H1 (cell line): ENCODE data around the gene RARA. TPM values are rescaled to one million over a fixed set of nuclear protein-coding genes. Genes with fewer than 3 reads are reported as not detected.

ENCODE experiments used
- CTCF ChIA-PET: fragments of 300-600 bp; sonication (Branson Sonifier 250); formaldehyde crosslinking; loops from one replicate; lab custom pipeline; 2021; ENCODE audit not compliant: partially characterized antibody; lab: Charles Lee
- POLR2A ChIA-PET: fragments of 300-600 bp; sonication (Branson Sonifier 250); formaldehyde crosslinking; loops from one replicate; lab custom pipeline; 2021; ENCODE audit warnings: inconsistent platforms; ENCODE audit not compliant: partially characterized antibody; lab: Charles Lee
- DNase-seq, 2 experiments: peaks; one replicate each; pipeline versions ENCODE4 v3.0.0 to v3.0.0-alpha.2; 2010 to 2022; ENCODE audit warnings: low spot score in 2 of 2, low read depth in 1 of 2, mixed read lengths in 1 of 2
- FAIRE-seq: peaks from 2 replicates; lab custom pipeline; 2011; peaks lifted over from hg19 to GRCh38; lab: Jason Lieb, UNC
- H2AFZ ChIP-seq: 2 replicates; pipeline ENCODE4 v1.8.1; 2012; ENCODE audit warnings: low read length, inconsistent platforms
- H2AK5ac ChIP-seq: 2 replicates; pipeline ENCODE4 v1.6.1; 2013; ENCODE audit warnings: low read depth, low read length
- H2BK120ac ChIP-seq: replicated peaks from 2 replicates; pipeline ENCODE3; 2013; ENCODE audit warnings: low read depth, low read length, inconsistent platforms
- H2BK12ac ChIP-seq: 2 replicates; pipeline ENCODE4 v1.6.1; 2013; ENCODE audit warnings: low read depth, low read length
- H2BK15ac ChIP-seq: 2 replicates; pipeline ENCODE4 v1.6.1; 2013; ENCODE audit warnings: low read length
- H2BK20ac ChIP-seq: 2 replicates; pipeline ENCODE4 v1.6.1; 2013; ENCODE audit warnings: low read length
- H2BK5ac ChIP-seq: 2 replicates; pipeline ENCODE4 v1.6.1; 2013; ENCODE audit warnings: low read depth, low read length
- H3K14ac ChIP-seq: 2 replicates; pipeline ENCODE4 v1.6.1; 2013; ENCODE audit warnings: inconsistent platforms; ENCODE audit not compliant: insufficient read length
- H3K18ac ChIP-seq: 2 replicates; pipeline ENCODE4 v1.6.1; 2013; ENCODE audit warnings: low read length; ENCODE audit errors: extremely low read depth
- H3K23ac ChIP-seq: 2 replicates; pipeline ENCODE4 v1.6.1; 2013; ENCODE audit warnings: inconsistent platforms; ENCODE audit not compliant: insufficient read length
- H3K23me2 ChIP-seq: 2 replicates; pipeline ENCODE4 v1.6.1; 2013; ENCODE audit warnings: low read depth, low read length
- H3K27ac ChIP-seq: 2 replicates; pipeline ENCODE4 v1.6.1; 2011; ENCODE audit warnings: low read depth, low read length, inconsistent platforms
- H3K27me3 ChIP-seq, 4 experiments: replicated peaks in 1 of 4; 1 replicate in 1 of 4; 2 replicates in 3 of 4; pipeline versions ENCODE4 v1.6.1 to v1.8.1; 2011 to 2013; ENCODE audit warnings: low read length in 3 of 4, mild to moderate bottlenecking in 3 of 4, inconsistent platforms in 2 of 4, mixed read lengths in 2 of 4, moderate library complexity in 1 of 4; ENCODE audit not compliant: control insufficient read depth in 3 of 4, insufficient read depth in 3 of 4; ENCODE audit errors: extremely low read depth in 1 of 4
- H3K36me3 ChIP-seq, 4 experiments: 2 replicates each; pipeline versions ENCODE4 v1.6.1 to v1.8.1; 2011 to 2013; ENCODE audit warnings: mild to moderate bottlenecking in 4 of 4, low read length in 3 of 4, moderate library complexity in 2 of 4, control low read depth in 1 of 4, inconsistent platforms in 1 of 4; ENCODE audit not compliant: insufficient read depth in 4 of 4, control insufficient read depth in 2 of 4
- H3K4ac ChIP-seq: replicated peaks from 2 replicates; pipeline ENCODE3; 2013; ENCODE audit warnings: low read length, low read depth, mixed read lengths, inconsistent platforms; ENCODE audit not compliant: insufficient read length
- H3K4me1 ChIP-seq, 4 experiments: replicated peaks in 1 of 4; 1 replicate in 1 of 4; 2 replicates in 3 of 4; pipeline versions ENCODE4 v1.6.1 to v1.8.1; 2011 to 2013; ENCODE audit warnings: low read length in 3 of 4, inconsistent platforms in 2 of 4, mixed read lengths in 1 of 4; ENCODE audit not compliant: insufficient read depth in 4 of 4, control insufficient read depth in 3 of 4
- H3K4me2 ChIP-seq, 2 experiments: 2 replicates each; pipeline versions ENCODE4 v1.6.1 to v1.8.1; 2011 to 2013; ENCODE audit warnings: low read depth in 2 of 2, low read length in 2 of 2, control low read depth in 1 of 2, inconsistent platforms in 1 of 2, mild to moderate bottlenecking in 1 of 2; ENCODE audit not compliant: insufficient read depth in 1 of 2
- H3K4me3 ChIP-seq, 4 experiments: fragments of 200-600, 300-600 bp in 1 of 4; sonication (generic), shearing (Covaris generic), sonication (Bioruptor Twin) in 1 of 4; 2 replicates each; pipeline versions ENCODE4 v1.5.1 to v1.8.1; 2011 to 2016; ENCODE audit warnings: low read length in 4 of 4, low read depth in 3 of 4, control low read depth in 2 of 4, inconsistent platforms in 2 of 4, mild to moderate bottlenecking in 2 of 4, mixed read lengths in 1 of 4, moderate library complexity in 1 of 4; ENCODE audit not compliant: insufficient read depth in 2 of 4; ENCODE audit errors: extremely low read depth in 1 of 4
- H3K56ac ChIP-seq: replicated peaks from 2 replicates; pipeline ENCODE3; 2013; ENCODE audit warnings: low read depth, mild to moderate bottlenecking, mixed read lengths, low read length, inconsistent platforms; ENCODE audit not compliant: insufficient read length
- H3K79me1 ChIP-seq: 2 replicates; pipeline ENCODE4 v1.6.1; 2013; ENCODE audit warnings: low read depth, low read length, control low read depth
- H3K79me2 ChIP-seq, 2 experiments: 2 replicates each; pipeline versions ENCODE4 v1.6.1 to v1.8.1; 2012 to 2013; ENCODE audit warnings: low read length in 2 of 2, mild to moderate bottlenecking in 2 of 2, inconsistent platforms in 1 of 2; ENCODE audit not compliant: insufficient read depth in 2 of 2, control insufficient read depth in 1 of 2
- H3K9ac ChIP-seq, 4 experiments: replicated peaks in 1 of 4; 1 replicate in 1 of 4; 2 replicates in 3 of 4; pipeline versions ENCODE4 v1.6.1 to v1.8.1; 2011 to 2013; ENCODE audit warnings: low read depth in 3 of 4, low read length in 3 of 4, control low read depth in 2 of 4, mild to moderate bottlenecking in 2 of 4, moderate library complexity in 2 of 4, inconsistent platforms in 1 of 4; ENCODE audit errors: extremely low read depth in 1 of 4
- H3K9me3 ChIP-seq, 2 experiments: 2 replicates each; pipeline versions ENCODE4 v1.6.1 to v1.8.1; 2012 to 2013; ENCODE audit warnings: mild to moderate bottlenecking in 2 of 2, moderate library complexity in 2 of 2, control low read depth in 1 of 2, inconsistent platforms in 1 of 2, low read depth in 1 of 2, low read length in 1 of 2, mixed read lengths in 1 of 2; ENCODE audit not compliant: insufficient read depth in 2 of 2
- H4K20me1 ChIP-seq, 2 experiments: replicated peaks in 1 of 2; 2 replicates each; pipeline versions ENCODE3 to v1.8.1; 2011 to 2013; ENCODE audit warnings: inconsistent platforms in 2 of 2, low read length in 2 of 2, mild to moderate bottlenecking in 1 of 2; ENCODE audit not compliant: insufficient read depth in 2 of 2, control insufficient read depth in 1 of 2
- H4K5ac ChIP-seq: 2 replicates; pipeline ENCODE4 v1.6.1; 2013; ENCODE audit warnings: low read length, low read depth, mixed read lengths, inconsistent platforms; ENCODE audit not compliant: insufficient read length
- H4K8ac ChIP-seq: 2 replicates; pipeline ENCODE4 v1.8.0; 2013; ENCODE audit warnings: mild to moderate bottlenecking, moderate library complexity, low read length, inconsistent platforms; ENCODE audit not compliant: insufficient read depth; ENCODE audit errors: extremely low read depth
- H4K91ac ChIP-seq: replicated peaks from 2 replicates; pipeline ENCODE3; 2013; ENCODE audit warnings: low read length, mixed read lengths, inconsistent platforms; ENCODE audit not compliant: insufficient read length
- CTCF ChIP-seq, 3 experiments: IDR thresholded peaks; 1 replicate in 2 of 3; 2 replicates in 1 of 3; pipeline versions ENCODE4 v1.5.1 to v1.6.1; 2011; ENCODE audit warnings: low read length in 3 of 3, mild to moderate bottlenecking in 3 of 3, inconsistent platforms in 2 of 3, low read depth in 1 of 3, moderate library complexity in 1 of 3; ENCODE audit not compliant: insufficient read depth in 1 of 3; ENCODE audit errors: control extremely low read depth in 1 of 3
- EGR1 ChIP-seq: IDR thresholded peaks from 2 replicates; pipeline ENCODE4 v1.6.1; 2011; ENCODE audit warnings: low read depth, low read length, borderline replicate concordance
- POLR2A ChIP-seq, 2 experiments: IDR thresholded peaks; 1 replicate in 1 of 2; 2 replicates in 1 of 2; pipeline ENCODE4 v1.6.1; 2011; ENCODE audit warnings: low read depth in 2 of 2, low read length in 2 of 2, mild to moderate bottlenecking in 2 of 2; ENCODE audit errors: control extremely low read depth in 1 of 2
- RBBP5 ChIP-seq: IDR thresholded peaks from 2 replicates; pipeline ENCODE4 v1.7.1; 2012; ENCODE audit warnings: low read depth, mild to moderate bottlenecking, inconsistent platforms, low read length, moderate library complexity, borderline replicate concordance
- WGBS, 2 experiments: shearing (Covaris generic) in 1 of 2; methylation state at CpG; one replicate each; pipeline versions ENCODE4 v1.1.6 to v1.1.7; 2013 to 2015; ENCODE audit warnings: low lambda C conversion rate in 2 of 2, mixed read lengths in 2 of 2, inconsistent platforms in 1 of 2, low coverage in 1 of 2, missing lambda C conversion rate in 1 of 2; ENCODE audit not compliant: insufficient replicate concordance in 2 of 2, insufficient coverage in 1 of 2, insufficient read length in 1 of 2; ENCODE audit errors: extremely low coverage in 1 of 2, missing lambda C conversion rate in 1 of 2; 5-methylcytosine and 5-hydroxymethylcytosine counted together
- polyA plus RNA-seq, 7 experiments: library from polyadenylated mRNA; depleted of rRNA in 3 of 7; stranded (reverse) in 5 of 7; unstranded in 2 of 7; fragments of >200 nt in 5 of 7; fragments of 200-250 nt in 2 of 7; gene quantifications; 1 replicate in 5 of 7; 2 replicates in 1 of 7; 4 replicates in 1 of 7; pipeline versions ENCODE4 v1.2.1 to v1.2.3, GENCODE V29; 2011 to 2013; ENCODE audit warnings: missing spikeins in 2 of 7, mixed read lengths in 2 of 7
- total RNA-seq: library from RNA; stranded (reverse); fragmentation: NEBNext Ultra II Directional; extraction: Animal tissue kit (Norgen Biotek cat#: 25700); gene quantifications from 2 replicates; pipeline ENCODE4 v1.2.1, GENCODE V29; 2021

RARA gene
- total and polyA plus RNA-seq, 2 of the 8 experiments (the other 6 are each of a cell fraction or from before 2014, with no cell fraction given), result 4.4 to 16.5 TPM

GRCh38 chr17:40284085-40284713 is 24.8 kb upstream of the RARA start:
- Histone ChIP-seq H2AK5ac (no peak overlapping the region), H3K23me2 (no peaks in the 10 kb centered on the region), H4K20me1 (no peaks in the 10 kb centered on the region), H3K4me2 (no peak overlapping the region), H3K79me1 (no peaks in the 10 kb centered on the region), H3K79me2 (peaks cover 3 to 14% of the 10 kb centered on the region in 2 experiments; a peak in 3 of 4 replicates), H2AFZ (no peak overlapping the region), H4K8ac (no peak overlapping the region), H2BK15ac (no peak overlapping the region), H3K4me1 (peaks cover 2 to 7% (median 6%) of the 10 kb centered on the region in 4 experiments; a peak in 5 of 7 replicates), H3K4me3 (no peak overlapping the region), H3K27me3 (no peaks in the 10 kb centered on the region), H3K14ac (no peak overlapping the region), H3K23ac (no peak overlapping the region), H2BK120ac (no peak overlapping the region), H3K36me3 (peaks cover 0 to 14% (median 4%) of the 10 kb centered on the region in 4 experiments; a peak in 5 of 8 replicates), H2BK12ac (no peak overlapping the region), H3K9me3 (no peaks in the 10 kb centered on the region), H3K27ac (no peak overlapping the region), H3K18ac (no peak overlapping the region), H4K5ac (no peak overlapping the region), H2BK20ac (no peak overlapping the region), H3K4ac (no peak overlapping the region), H3K9ac (no peak overlapping the region), H4K91ac (no peak overlapping the region), H3K56ac (no peak overlapping the region), H2BK5ac (no peak overlapping the region)
- ChIA-PET POLR2A (interaction anchor here (0.6 to 31.2 kb wide), 4 partner anchors 24 to 105 kb away, joined by 3 to 540 read pairs (median 4); partner anchors contain the start of gene RARA), CTCF (interaction anchor here (0.6 to 2.8 kb wide), 10 partner anchors 12 to 261 kb away, joined by 3 to 10 read pairs (median 3); no protein-coding TSS in a partner anchor)
- no peak for FAIRE-seq
- TF ChIP-seq CTCF (IDR thresholded peaks at IDR 0.05; ENCODE audit: control extremely low read depth in 1 of 3, insufficient read depth in 1 of 3, low read depth in 1 of 3, low read length in 3 of 3), result peak in 1 of 3 experiments; percentile 1; a peak in 1 of 4 replicates
- TF ChIP-seq EGR1, result no peak
- no peak for TF ChIP-seq POLR2A (IDR thresholded peaks at IDR 0.05; ENCODE audit: control extremely low read depth in 1 of 2, low read depth in 2 of 2, low read length in 2 of 2)
- TF ChIP-seq RBBP5, result no peak
- no peak for DNase-seq
- 88% methylated on average over 2 of the region's 2 CpGs; no CpG with 5 or more reads in 1 of the 2 experiments for WGBS, 2 experiments
